Nephron (organoid): Measurements from ENCODE around the gene ENPP7.

Source experiments
- H3K27ac Mint-ChIP-seq, 3 experiments: 2 replicates each; pipeline ENCODE4 v1.8.0; 2020; ENCODE audit warnings: mixed read lengths in 3 of 3, mild to moderate bottlenecking in 2 of 3, moderate library complexity in 1 of 3
- H3K27me3 Mint-ChIP-seq: 2 replicates; pipeline ENCODE4 v1.8.0; 2021; ENCODE audit warnings: low read depth, mild to moderate bottlenecking, moderate library complexity, mixed read lengths
- H3K36me3 Mint-ChIP-seq: 2 replicates; pipeline ENCODE4 v1.8.0; 2020; ENCODE audit warnings: low read depth, mixed read lengths
- H3K4me1 Mint-ChIP-seq: 2 replicates; pipeline ENCODE4 v1.8.0; 2020; ENCODE audit warnings: mixed read lengths
- H3K4me3 Mint-ChIP-seq, 3 experiments: 2 replicates each; pipeline ENCODE4 v1.8.0; 2020; ENCODE audit warnings: mild to moderate bottlenecking in 3 of 3, mixed read lengths in 3 of 3, moderate library complexity in 2 of 3
- H3K9me3 Mint-ChIP-seq: 2 replicates; pipeline ENCODE4 v1.8.0; 2020; ENCODE audit warnings: mixed read lengths
- CTCF ChIP-seq, 3 experiments: fragments of 200-600 bp; sonication (generic); IDR thresholded peaks; one replicate each; pipeline ENCODE4 v1.5.0; 2021; ENCODE audit warnings: antibody characterized with exemption in 3 of 3; ENCODE audit not compliant: unreplicated experiment in 3 of 3

The ENPP7 gene

GRCh38 chr17:79788455-79788854 is 57.7 kb downstream of the ENPP7 start:
- H3K27me3 Mint-ChIP-seq, result peaks cover 73% of the 10 kb centered on the region

GRCh38 chr17:79788989-79789942 is 58.5 kb downstream of the ENPP7 start:
- peaks cover 33% of the 10 kb centered on the region for H3K4me1 Mint-ChIP-seq
- H3K4me3 Mint-ChIP-seq, result peak overlapping the region; percentile 52 to 75 (median 73)
- TF ChIP-seq CTCF (IDR thresholded peaks at IDR 0.05; ENCODE audit: unreplicated experiment in 3 of 3), result no peak
- H3K9me3 Mint-ChIP-seq, result no peaks in the 10 kb centered on the region
- peaks cover 8% of the 10 kb centered on the region for H3K36me3 Mint-ChIP-seq
- peaks cover 76% of the 10 kb centered on the region for H3K27me3 Mint-ChIP-seq
- H3K27ac Mint-ChIP-seq, result no peak overlapping the region

More at GRCh38 chr17:79788455-79788854, 57.7 kb downstream of the ENPP7 start:
- no peak for TF ChIP-seq CTCF (IDR thresholded peaks at IDR 0.05; ENCODE audit: unreplicated experiment in 3 of 3)
- Mint-ChIP-seq H3K4me3 (peak overlapping the region in 1 of 3 experiments; percentile 10), H3K4me1 (peaks cover 27% of the 10 kb centered on the region), H3K9me3 (no peaks in the 10 kb centered on the region), H3K27ac (no peak overlapping the region), H3K36me3 (peaks cover 11% of the 10 kb centered on the region)

GRCh38 chr17:79789943-79790804 is 59.4 kb downstream of the ENPP7 start:
- TF ChIP-seq CTCF (IDR thresholded peaks at IDR 0.05; ENCODE audit: unreplicated experiment in 3 of 3), result peak; percentile 74 to 92 (median 75)
- H3K27ac Mint-ChIP-seq, result no peak overlapping the region
- H3K36me3 Mint-ChIP-seq, result peaks cover 3% of the 10 kb centered on the region
- peaks cover 33% of the 10 kb centered on the region for H3K4me1 Mint-ChIP-seq
- peaks cover 80% of the 10 kb centered on the region for H3K27me3 Mint-ChIP-seq
- H3K4me3 Mint-ChIP-seq, result peak overlapping the region in 1 of 3 experiments; percentile 14
- H3K9me3 Mint-ChIP-seq, result no peaks in the 10 kb centered on the region

- no peaks in the 10 kb centered on the region for H3K36me3 Mint-ChIP-seq
These were observed 60.3 kb downstream of the ENPP7 start for GRCh38 chr17:79790805-79791734.

More at GRCh38 chr17:79790805-79791734, 60.3 kb downstream of the ENPP7 start:
- Mint-ChIP-seq H3K4me1 (peaks cover 38% of the 10 kb centered on the region), H3K27ac (no peak overlapping the region), H3K9me3 (no peaks in the 10 kb centered on the region), H3K4me3 (peak overlapping the region; percentile 31 to 56 (median 32)), H3K27me3 (peaks cover 85% of the 10 kb centered on the region)
- TF ChIP-seq CTCF (IDR thresholded peaks at IDR 0.05; ENCODE audit: unreplicated experiment in 3 of 3), result no peak
